Fibroblast of the aortic adventitia (primary cell): Measurements from ENCODE around the gene FGGY. TPM values are rescaled to one million over a fixed set of nuclear protein-coding genes. Genes with fewer than 3 reads are reported as not detected.

Experiments
- DNase-seq: peaks from one replicate; pipeline ENCODE4 v3.0.0-alpha.2; 2010; ENCODE audit warnings: low read depth
- H3K4me3 ChIP-seq: 2 replicates; pipeline ENCODE4 v1.5.1; 2011; ENCODE audit warnings: low read depth, mild to moderate bottlenecking, control low read depth, low read length, moderate library complexity
- CTCF ChIP-seq: IDR thresholded peaks from 2 replicates; pipeline ENCODE4 v1.5.1; 2011; ENCODE audit warnings: mild to moderate bottlenecking, low read length, control low read depth, inconsistent platforms; ENCODE audit not compliant: insufficient read depth
- total RNA-seq: library from RNA; depleted of rRNA; stranded (reverse); fragments of >200 nt; gene quantifications from 2 replicates; pipeline ENCODE4 v1.2.3, GENCODE V29; 2012; ENCODE audit warnings: low replicate concordance

Gene FGGY
- total RNA-seq, 1 donor: 17.5 TPM

- no peak overlapping the region for H3K4me3 ChIP-seq
- DNase-seq: no peak
- TF ChIP-seq CTCF: no peak
Observed at GRCh38 chr1:59475737-59476136, 178.8 kb downstream of the FGGY start.

GRCh38 chr1:59477286-59477685 lies 180.4 kb downstream of the FGGY start:
- DNase-seq: no peak
- TF ChIP-seq CTCF: no peak
- H3K4me3 ChIP-seq: no peak overlapping the region

- H3K4me3 ChIP-seq: no peak overlapping the region
- DNase-seq: peak; percentile 22
- no peak for TF ChIP-seq CTCF
Observed at GRCh38 chr1:59477867-59478266, 181.0 kb downstream of the FGGY start.

GRCh38 chr1:59478822-59479221 lies 181.9 kb downstream of the FGGY start:
- H3K4me3 ChIP-seq: no peak overlapping the region
- DNase-seq: no peak
- no peak for TF ChIP-seq CTCF

GRCh38 chr1:59480188-59480888 lies 183.4 kb downstream of the FGGY start:
- no peak for TF ChIP-seq CTCF
- H3K4me3 ChIP-seq: no peak overlapping the region
- DNase-seq: no peak

- H3K4me3 ChIP-seq: no peak overlapping the region
- no peak for DNase-seq
- TF ChIP-seq CTCF: no peak
Observed at GRCh38 chr1:59481881-59482505, 185.1 kb downstream of the FGGY start.
